HS-27A (cell line): ENCODE data around the gene EFHC1.
"Not testable (repeated sequence)": the region's sequence is repeated elsewhere in the genome, so short reads cannot be mapped to it uniquely, and the experiment has no call there.

Experiments used
- DNase-seq: peaks from one replicate; pipeline ENCODE4 v3.0.0-alpha.2; 2012; ENCODE audit warnings: low read depth, missing footprints

The EFHC1 gene

DNA sequence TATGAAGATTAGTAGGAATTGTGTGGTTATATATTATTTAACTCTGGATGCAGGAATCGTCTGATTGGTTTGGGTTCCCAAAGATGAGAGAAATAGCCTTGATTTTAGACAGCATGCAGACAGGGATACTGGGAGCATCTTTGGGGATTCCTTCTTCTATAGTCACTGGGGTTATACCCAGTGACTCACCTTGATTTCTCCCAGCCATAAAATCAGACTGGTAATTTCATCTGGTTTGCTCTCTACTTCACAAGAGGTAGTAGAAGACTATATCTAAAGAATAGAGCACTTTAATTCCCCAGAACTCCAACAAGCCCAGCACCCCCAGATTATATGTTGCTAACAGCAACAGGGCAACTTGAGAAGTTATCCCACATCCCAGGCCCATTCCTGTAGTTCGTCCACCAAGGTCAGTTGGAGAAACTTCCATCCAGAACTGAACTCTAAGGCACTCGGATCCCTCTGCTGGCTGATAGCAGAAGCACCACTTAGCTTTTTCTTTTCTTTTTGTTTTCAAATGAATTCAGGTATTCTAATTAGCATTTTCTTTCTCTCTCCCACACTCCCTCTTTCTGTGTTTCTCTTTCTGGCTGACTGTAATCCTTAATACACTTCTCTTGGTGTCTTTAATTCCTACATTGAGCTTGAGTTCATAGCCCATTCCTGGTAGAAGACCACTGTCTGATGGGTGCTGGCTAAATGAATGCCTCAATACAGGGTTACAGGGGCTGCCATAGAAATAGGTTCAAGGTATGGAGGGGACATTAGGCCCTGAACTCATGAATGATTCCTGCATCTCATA, 20.4 kb upstream of the EFHC1 start:
- no peak for DNase-seq

DNA sequence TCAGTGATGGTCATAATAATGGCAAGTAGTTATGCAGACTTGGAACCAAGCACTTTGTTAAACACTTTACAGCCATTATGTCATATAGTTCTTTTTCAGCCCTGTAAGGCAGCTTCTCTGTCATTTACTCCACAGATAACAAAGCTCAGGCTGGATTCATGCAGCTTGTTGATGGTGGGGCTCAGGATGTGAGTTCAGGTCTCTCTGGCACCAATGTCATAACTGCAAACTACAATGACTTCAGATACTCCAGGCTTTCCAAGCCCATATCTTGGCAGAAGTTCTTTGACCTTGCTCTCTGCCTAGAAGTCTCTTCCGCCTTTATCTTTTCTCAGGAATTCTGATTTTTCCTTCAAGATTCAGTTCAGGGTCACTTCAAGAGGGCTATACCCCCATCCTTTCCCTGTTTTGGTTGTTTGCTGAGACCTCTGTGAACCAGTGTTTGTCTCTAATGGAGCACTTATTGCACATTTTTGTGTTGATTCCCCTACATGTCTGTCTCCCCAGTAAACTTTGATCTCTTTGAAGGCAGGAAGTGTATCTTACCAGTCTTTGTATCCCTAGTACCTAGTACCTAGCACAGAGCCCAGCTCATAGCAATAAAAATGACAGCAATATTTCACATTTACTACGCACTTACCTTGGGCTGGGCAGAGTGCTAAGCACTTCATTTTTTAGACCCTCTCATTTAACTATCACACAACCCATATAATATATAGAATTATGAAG, 19.7 kb upstream of the EFHC1 start:
- no peak for DNase-seq

- no peak for DNase-seq
Observed at GRCh38 chr6:52403086-52403485, 17.1 kb upstream of the EFHC1 start.

GRCh38 chr6:52403627-52404026, 16.5 kb upstream of the EFHC1 start:
- DNase-seq: no peak

DNA sequence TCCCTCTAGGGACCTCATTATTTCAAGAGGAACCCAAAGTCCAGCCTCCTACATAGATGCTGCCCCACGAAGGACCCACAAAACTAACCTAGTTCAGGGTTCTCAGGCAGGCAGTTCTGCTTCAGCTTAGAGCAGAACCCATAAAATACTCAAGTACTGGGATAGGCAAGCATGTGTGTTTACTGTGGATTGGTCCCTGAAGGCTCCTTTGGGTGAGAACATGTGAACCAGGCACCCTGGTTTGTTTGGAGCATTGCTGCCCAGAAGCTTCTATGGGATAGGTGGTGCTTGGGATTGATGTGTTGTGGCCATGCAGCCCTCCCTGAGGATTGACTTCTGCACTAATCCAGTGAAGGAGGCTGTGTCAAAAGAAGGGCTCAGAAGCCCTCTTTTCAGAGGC, 14.9 kb upstream of the EFHC1 start:
- DNase-seq: no peak

DNA sequence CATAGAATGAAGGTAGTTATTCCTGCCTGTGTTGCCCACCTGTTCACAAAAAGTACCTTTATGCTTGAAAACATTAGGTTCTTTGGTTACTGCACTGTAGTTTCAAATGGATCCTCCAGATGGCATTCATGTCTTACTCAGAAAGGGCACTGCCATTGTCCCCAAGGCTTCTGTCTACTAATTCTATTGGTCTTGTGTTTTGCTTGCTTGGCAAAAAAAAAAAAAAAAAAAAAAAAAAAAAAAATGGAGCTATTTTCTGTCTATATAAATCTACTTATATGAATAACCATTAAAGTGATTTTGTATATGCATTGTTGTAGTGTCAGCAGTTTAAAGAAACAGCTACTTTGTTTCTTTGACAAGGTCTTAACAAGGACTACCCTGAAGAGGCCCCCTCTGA, 12.7 kb upstream of the EFHC1 start:
- no peak for DNase-seq

GRCh38 chr6:52409499-52409898, 10.6 kb upstream of the EFHC1 start:
- no peak for DNase-seq

DNA sequence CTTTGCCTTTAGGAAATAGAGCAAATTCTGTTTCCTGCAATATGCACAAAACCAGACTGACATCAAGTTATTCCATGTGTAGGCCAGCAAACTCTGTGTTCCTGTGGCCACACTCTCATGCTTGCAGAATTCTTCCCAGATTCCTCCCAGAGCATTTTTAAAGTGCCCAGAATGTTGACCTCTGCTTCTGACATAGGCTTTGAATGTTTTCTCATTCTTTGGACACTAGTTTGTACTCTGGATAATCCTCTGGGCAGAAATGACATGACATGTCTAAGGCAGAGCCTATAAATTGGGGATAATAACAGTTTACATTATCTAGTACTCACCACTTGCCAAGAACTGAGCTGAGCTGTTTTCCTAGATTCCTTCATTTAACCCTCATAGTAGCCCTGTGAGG, 9.2 kb upstream of the EFHC1 start:
- no peak for DNase-seq

GRCh38 chr6:52411911-52412310, 8.2 kb upstream of the EFHC1 start:
- DNase-seq: no peak

- DNase-seq: no peak
Observed at GRCh38 chr6:52415333-52415732, 4.8 kb upstream of the EFHC1 start.

- no peak for DNase-seq
Observed at GRCh38 chr6:52415917-52416628, 4.1 kb upstream of the EFHC1 start.

GRCh38 chr6:52416629-52417151, 3.5 kb upstream of the EFHC1 start:
- DNase-seq: peak; percentile 83

- DNase-seq: peak; percentile 75
Observed at GRCh38 chr6:52417675-52418111, 2.4 kb upstream of the EFHC1 start.

DNA sequence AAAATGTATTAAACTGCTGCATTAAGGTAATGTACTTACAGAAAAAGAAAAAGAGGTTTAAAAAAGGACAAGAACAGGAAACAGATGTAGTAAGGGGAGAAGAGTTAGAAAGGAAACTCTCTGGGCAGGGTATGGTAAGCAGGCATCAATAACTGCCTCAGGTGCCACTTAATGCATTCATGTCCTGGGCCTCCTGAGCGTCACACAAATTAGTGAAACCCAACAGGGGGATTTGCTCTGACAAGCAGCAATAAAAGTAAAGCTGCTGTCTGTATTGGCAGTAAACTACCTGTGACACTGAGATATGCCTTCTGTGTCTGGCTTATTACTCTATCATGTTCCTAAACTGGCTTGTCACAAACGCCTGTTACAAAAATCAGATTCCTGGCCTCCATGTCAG, 1.5 kb upstream of the EFHC1 start:
- DNase-seq: no peak

- DNase-seq: no peak
Observed at GRCh38 chr6:52420668-52421358, 671 bp downstream of the EFHC1 start.

- DNase-seq: no peak
Observed at GRCh38 chr6:52422156-52422555, 2.0 kb downstream of the EFHC1 start.

DNA sequence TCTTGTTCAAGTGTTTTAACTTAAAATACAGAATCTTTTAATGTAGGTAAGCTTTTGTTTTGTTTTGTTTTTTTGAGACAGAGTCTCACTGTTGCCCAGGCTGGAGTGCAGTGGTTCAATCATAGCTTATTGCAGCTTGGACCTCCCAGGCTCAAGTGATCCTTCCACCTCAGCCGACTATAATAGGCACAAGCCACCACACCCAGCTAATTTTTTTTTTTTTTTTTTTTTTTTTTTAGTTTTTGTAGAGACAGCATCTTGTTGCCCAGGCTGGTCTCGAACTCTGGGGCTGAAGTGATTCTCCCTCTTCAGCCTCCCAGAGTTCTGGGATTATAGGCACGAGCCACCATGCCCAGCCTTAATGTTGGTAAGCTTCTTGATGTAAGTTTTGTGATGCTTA, 3.3 kb downstream of the EFHC1 start:
- DNase-seq: no peak

DNA sequence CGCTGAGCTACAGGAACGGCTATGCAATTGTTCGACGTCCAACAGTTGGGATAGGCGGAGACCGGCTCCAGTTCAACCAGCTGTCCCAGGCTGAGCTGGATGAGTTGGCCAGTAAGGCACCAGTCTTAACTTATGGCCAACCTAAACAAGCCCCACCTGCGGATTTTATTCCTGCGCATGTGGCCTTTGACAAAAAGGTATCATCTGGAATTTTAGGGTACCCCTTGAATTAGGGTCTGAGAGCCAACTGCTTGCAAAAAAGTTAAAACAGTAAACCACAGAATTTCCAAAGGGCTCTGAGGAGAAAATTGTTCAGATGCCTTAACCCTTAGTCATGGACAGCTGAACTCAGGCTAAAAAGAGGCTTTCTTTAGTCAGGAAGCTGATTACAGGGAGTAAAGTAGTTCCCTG, 3.8 kb downstream of the EFHC1 start:
- peak; percentile 98 for DNase-seq

- DNase-seq: no peak
Observed at GRCh38 chr6:52424513-52424912, 4.4 kb downstream of the EFHC1 start.

GRCh38 chr6:52426667-52427066, 6.5 kb downstream of the EFHC1 start:
- no peak for DNase-seq

GRCh38 chr6:52433294-52433693, 13.2 kb downstream of the EFHC1 start:
- not testable (repeated sequence) for DNase-seq

GRCh38 chr6:52435345-52435744, 15.2 kb downstream of the EFHC1 start:
- DNase-seq: no peak
